ENCODE results near the gene CRCP.
"Not testable (repeated sequence)": the region's sequence is repeated elsewhere in the genome, so short reads cannot be mapped to it uniquely, and the experiment has no call there.

The CRCP gene

GRCh38 chr7:66105263-66105748 lies 9.3 kb upstream of the CRCP start:
- no peak for DNase-seq (ENCODE audit: low read depth in 2 of 2)

- DNase-seq (ENCODE audit: low read depth in 2 of 2) = not testable (repeated sequence)
Observed at GRCh38 chr7:66108410-66108809, 6.2 kb upstream of the CRCP start.

- no peak for DNase-seq (ENCODE audit: low read depth in 2 of 2)
Observed at GRCh38 chr7:66110856-66111255, 3.8 kb upstream of the CRCP start.

- DNase-seq (ENCODE audit: low read depth in 2 of 2) = not testable (repeated sequence)
Observed at GRCh38 chr7:66116680-66117420, 2.2 kb downstream of the CRCP start.

GRCh38 chr7:66118603-66119002 lies 4.0 kb downstream of the CRCP start:
- no peak for DNase-seq (ENCODE audit: low read depth in 2 of 2)

- no peak for DNase-seq (ENCODE audit: low read depth in 2 of 2)
Observed at GRCh38 chr7:66119245-66119850, 4.7 kb downstream of the CRCP start.

GRCh38 chr7:66123175-66123528 lies 8.5 kb downstream of the CRCP start:
- no peak for DNase-seq (ENCODE audit: low read depth in 2 of 2)

- DNase-seq (ENCODE audit: low read depth in 2 of 2) = not testable (repeated sequence)
Observed at GRCh38 chr7:66124569-66124861, 9.9 kb downstream of the CRCP start.

GRCh38 chr7:66125052-66125694 lies 10.5 kb downstream of the CRCP start:
- DNase-seq (ENCODE audit: low read depth in 2 of 2) = no peak

- DNase-seq (ENCODE audit: low read depth in 2 of 2) = not testable (repeated sequence)
Observed at GRCh38 chr7:66125781-66126352, 11.2 kb downstream of the CRCP start.

- DNase-seq (ENCODE audit: low read depth in 2 of 2) = not testable (repeated sequence)
Observed at GRCh38 chr7:66127172-66127571, 12.5 kb downstream of the CRCP start.

GRCh38 chr7:66138994-66139752 lies 24.5 kb downstream of the CRCP start:
- DNase-seq (ENCODE audit: low read depth in 2 of 2) = no peak

- no peak for DNase-seq (ENCODE audit: low read depth in 2 of 2)
Observed at GRCh38 chr7:66140924-66141323, 26.3 kb downstream of the CRCP start.

- DNase-seq (ENCODE audit: low read depth in 2 of 2) = no peak
Observed at GRCh38 chr7:66142334-66142733, 27.7 kb downstream of the CRCP start.

- DNase-seq (ENCODE audit: low read depth in 2 of 2) = no peak
Observed at GRCh38 chr7:66142996-66143395, 28.3 kb downstream of the CRCP start.

GRCh38 chr7:66143876-66144332 lies 29.3 kb downstream of the CRCP start:
- no peak for DNase-seq (ENCODE audit: low read depth in 2 of 2)

GRCh38 chr7:66145400-66146104 lies 30.9 kb downstream of the CRCP start:
- DNase-seq (ENCODE audit: low read depth in 2 of 2) = no peak

- DNase-seq (ENCODE audit: low read depth in 2 of 2) = no peak
Observed at GRCh38 chr7:66146701-66147100, 32.1 kb downstream of the CRCP start.

- not testable (repeated sequence) for DNase-seq (ENCODE audit: low read depth in 2 of 2)
Observed at GRCh38 chr7:66147657-66148056, 33.0 kb downstream of the CRCP start.

GRCh38 chr7:66150471-66150870 lies 35.8 kb downstream of the CRCP start:
- no peak for DNase-seq (ENCODE audit: low read depth in 2 of 2)
